ENCODE measurements around the gene ARFGAP1. TPM values are rescaled to one million over a fixed set of nuclear protein-coding genes. Genes with fewer than 3 reads are reported as not detected.
A peak's percentile ranks its signal among the peaks of the same experiment; 100 is the strongest.

ARFGAP1 gene
- total and polyA plus RNA-seq, 2 of the 8 experiments (the other 6 are each of a cell fraction or from before 2014, with no cell fraction given) = 93.7 to 100 TPM

DNA sequence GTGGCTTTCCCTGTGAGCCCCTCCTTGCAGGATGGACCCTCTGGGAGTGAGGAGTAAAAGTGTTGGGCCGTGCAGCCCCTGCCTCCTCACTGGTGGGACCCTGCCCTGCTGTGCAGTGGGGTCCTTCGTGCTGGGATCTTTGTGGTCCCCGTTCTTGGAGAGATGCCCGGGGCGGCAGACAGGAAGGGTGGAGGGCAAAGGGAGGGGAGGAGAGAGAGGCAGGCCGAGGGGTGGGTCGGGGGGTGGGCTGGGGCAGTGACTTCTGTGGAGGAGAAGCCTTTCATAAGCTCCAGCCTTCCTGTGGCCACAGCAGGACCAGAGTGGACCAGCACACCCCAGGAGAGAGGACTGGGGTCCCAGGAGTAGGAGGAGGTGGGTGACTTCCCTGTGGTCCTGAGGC is 20.3 kb downstream of the ARFGAP1 start, which contains the start of gene COL20A1:
Gene COL20A1, plus strand, starts transcription at position 283 of the 400 bp plus-strand sequence. CDS start 1,922 bp downstream, outside the sequence.
- DNase-seq (ENCODE audit: low read depth in 1 of 2, low spot score in 2 of 2) (no peak), FAIRE-seq (no peak)
- H3K23me2 ChIP-seq (ENCODE audit: low read depth, low read length) = peaks cover 3% of the 10 kb centered on the region; the same call in 1 of the 2 replicates
- ChIA-PET POLR2A (ENCODE audit: partially characterized antibody) (interaction anchor here (1.1 to 3.7 kb wide), 6 partner anchors 11 to 228 kb away, joined by 3 to 26 read pairs (median 3); partner anchors contain the start of gene PPDPF), CTCF (ENCODE audit: partially characterized antibody) (interaction anchor here (1.1 to 9.9 kb wide), 12 partner anchors 13 to 110 kb away, joined by 3 to 81 read pairs (median 13); partner anchors contain the start of genes ARFGAP1 and BIRC7)
- H3K4me3 ChIP-seq (ENCODE audit: extremely low read depth in 1 of 4, insufficient read depth in 2 of 4, low read depth in 3 of 4, low read length in 4 of 4) = no peak within 1 kb of the TSS
- peak within 1 kb of the TSS; percentile 68; the same call in 1 of the 2 replicates for H2BK12ac ChIP-seq (ENCODE audit: low read depth, low read length)
- H3K9me3 ChIP-seq (ENCODE audit: insufficient read depth in 2 of 2, low read depth in 1 of 2, low read length in 1 of 2) = no peaks in the 10 kb centered on the region
- H2BK120ac ChIP-seq (replicated peaks; ENCODE audit: low read depth, low read length) = no peak within 1 kb of the TSS
- H2AFZ ChIP-seq (ENCODE audit: low read length) = no peak within 1 kb of the TSS
- no peak within 1 kb of the TSS for H3K4me2 ChIP-seq (ENCODE audit: insufficient read depth in 1 of 2, low read depth in 2 of 2, low read length in 2 of 2)
- peaks cover 0 to 10% (median 5%) of the 10 kb centered on the region in 4 experiments; a peak in 4 of 8 replicates for H3K36me3 ChIP-seq (ENCODE audit: control insufficient read depth in 2 of 4, insufficient read depth in 4 of 4, low read length in 3 of 4)
- WGBS, 2 experiments (ENCODE audit: extremely low coverage in 1 of 2, insufficient coverage in 1 of 2, insufficient read length in 1 of 2, insufficient replicate concordance in 2 of 2, low coverage in 1 of 2, low lambda C conversion rate in 2 of 2, missing lambda C conversion rate in 1 of 2) = 55% methylated on average over 5 of the region's 7 CpGs; no CpG with 5 or more reads in 1 of the 2 experiments
- H2AK5ac ChIP-seq (ENCODE audit: low read depth, low read length) = peak within 1 kb of the TSS; percentile 65; the same call in 1 of the 2 replicates
- H4K20me1 ChIP-seq (replicated peaks in 1 of 2; ENCODE audit: control insufficient read depth in 1 of 2, insufficient read depth in 2 of 2, low read length in 2 of 2) = peaks cover 0 to 8% of the 10 kb centered on the region in 2 experiments
- no peak within 1 kb of the TSS for H3K9ac ChIP-seq (replicated peaks in 1 of 4; ENCODE audit: extremely low read depth in 1 of 4, low read depth in 3 of 4, low read length in 3 of 4)
- H3K27ac ChIP-seq (ENCODE audit: low read depth, low read length) = no peak within 1 kb of the TSS
- H3K4me1 ChIP-seq (replicated peaks in 1 of 4; ENCODE audit: control insufficient read depth in 3 of 4, insufficient read depth in 4 of 4, low read length in 3 of 4) = peaks cover 0 to 33% (median 26%) of the 10 kb centered on the region in 4 experiments; a peak in 6 of 7 replicates
- H3K23ac ChIP-seq (ENCODE audit: insufficient read length) = no peak within 1 kb of the TSS
- H4K8ac ChIP-seq (ENCODE audit: extremely low read depth, insufficient read depth, low read length) = peak within 1 kb of the TSS; percentile 57
- no peak within 1 kb of the TSS; the same call in 1 of the 2 replicates for H3K18ac ChIP-seq (ENCODE audit: extremely low read depth, low read length)
- peak within 1 kb of the TSS; percentile 60 for H2BK5ac ChIP-seq (ENCODE audit: low read depth, low read length)
- H4K5ac ChIP-seq (ENCODE audit: insufficient read length, low read depth, low read length) = no peak within 1 kb of the TSS
- peak within 1 kb of the TSS; percentile 42 for H4K91ac ChIP-seq (replicated peaks; ENCODE audit: insufficient read length, low read length)
- 0 out of 2 replicates have a peak within 1 kb of the TSS, but pooled peaks have one; percentile 46 for H2BK15ac ChIP-seq (ENCODE audit: low read length)
- H3K56ac ChIP-seq (replicated peaks; ENCODE audit: insufficient read length, low read depth, low read length) = no peak within 1 kb of the TSS
- H3K4ac ChIP-seq (replicated peaks; ENCODE audit: insufficient read length, low read depth, low read length) = no peak within 1 kb of the TSS
- peak within 1 kb of the TSS; percentile 48; the same call in 1 of the 2 replicates for H2BK20ac ChIP-seq (ENCODE audit: low read length)
- no peak within 1 kb of the TSS for H3K14ac ChIP-seq (ENCODE audit: insufficient read length)
- H3K27me3 ChIP-seq (replicated peaks in 1 of 4; ENCODE audit: control insufficient read depth in 3 of 4, extremely low read depth in 1 of 4, insufficient read depth in 3 of 4, low read length in 3 of 4) = peaks cover 0 to 9% (median 0%) of the 10 kb centered on the region in 4 experiments; a peak in 2 of 7 replicates
- no peaks in the 10 kb centered on the region for H3K79me2 ChIP-seq (ENCODE audit: control insufficient read depth in 1 of 2, insufficient read depth in 2 of 2, low read length in 2 of 2)
- H3K79me1 ChIP-seq (ENCODE audit: low read depth, low read length) = no peaks in the 10 kb centered on the region; the same call in 1 of the 2 replicates
- no peak for TF ChIP-seq NRF1 (IDR thresholded peaks at IDR 0.05; ENCODE audit: low read depth, low read length)
- TF ChIP-seq KDM1A (IDR thresholded peaks at IDR 0.05; ENCODE audit: borderline replicate concordance, low read length) = no peak
- TF ChIP-seq JUND (IDR thresholded peaks at IDR 0.05; ENCODE audit: low read length) = no peak
- TF ChIP-seq CREB1 (IDR thresholded peaks at IDR 0.05) = no peak
- TF ChIP-seq, protein P1, sequence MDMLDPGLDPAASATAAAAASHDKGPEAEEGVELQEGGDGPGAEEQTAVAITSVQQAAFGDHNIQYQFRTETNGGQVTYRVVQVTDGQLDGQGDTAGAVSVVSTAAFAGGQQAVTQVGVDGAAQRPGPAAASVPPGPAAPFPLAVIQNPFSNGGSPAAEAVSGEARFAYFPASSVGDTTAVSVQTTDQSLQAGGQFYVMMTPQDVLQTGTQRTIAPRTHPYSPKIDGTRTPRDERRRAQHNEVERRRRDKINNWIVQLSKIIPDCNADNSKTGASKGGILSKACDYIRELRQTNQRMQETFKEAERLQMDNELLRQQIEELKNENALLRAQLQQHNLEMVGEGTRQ (IDR thresholded peaks at IDR 0.05; ENCODE audit: low read length) = no peak
